Measurements from ENCODE around the gene HYKK.

DNA sequence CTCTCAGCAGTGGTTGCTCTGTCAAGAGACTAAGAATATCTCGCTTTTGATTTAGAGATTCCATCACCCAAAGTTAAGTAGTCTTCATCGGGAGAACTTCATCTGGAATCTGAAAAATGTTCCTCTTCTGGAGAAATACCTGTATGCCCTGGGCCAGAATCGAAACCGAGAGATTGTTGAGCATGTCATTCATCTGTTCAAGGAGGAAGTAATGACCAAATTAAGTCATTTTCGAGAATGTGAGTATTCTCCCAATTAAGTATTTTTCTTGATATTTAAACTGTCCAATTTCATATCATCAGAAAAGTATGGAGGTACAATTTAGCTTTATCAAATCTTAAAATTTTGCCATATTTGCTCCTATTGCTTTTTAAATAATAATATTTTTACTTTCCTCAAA, 19.9 kb downstream of the HYKK start:
- TF ChIP-seq, protein P1, sequence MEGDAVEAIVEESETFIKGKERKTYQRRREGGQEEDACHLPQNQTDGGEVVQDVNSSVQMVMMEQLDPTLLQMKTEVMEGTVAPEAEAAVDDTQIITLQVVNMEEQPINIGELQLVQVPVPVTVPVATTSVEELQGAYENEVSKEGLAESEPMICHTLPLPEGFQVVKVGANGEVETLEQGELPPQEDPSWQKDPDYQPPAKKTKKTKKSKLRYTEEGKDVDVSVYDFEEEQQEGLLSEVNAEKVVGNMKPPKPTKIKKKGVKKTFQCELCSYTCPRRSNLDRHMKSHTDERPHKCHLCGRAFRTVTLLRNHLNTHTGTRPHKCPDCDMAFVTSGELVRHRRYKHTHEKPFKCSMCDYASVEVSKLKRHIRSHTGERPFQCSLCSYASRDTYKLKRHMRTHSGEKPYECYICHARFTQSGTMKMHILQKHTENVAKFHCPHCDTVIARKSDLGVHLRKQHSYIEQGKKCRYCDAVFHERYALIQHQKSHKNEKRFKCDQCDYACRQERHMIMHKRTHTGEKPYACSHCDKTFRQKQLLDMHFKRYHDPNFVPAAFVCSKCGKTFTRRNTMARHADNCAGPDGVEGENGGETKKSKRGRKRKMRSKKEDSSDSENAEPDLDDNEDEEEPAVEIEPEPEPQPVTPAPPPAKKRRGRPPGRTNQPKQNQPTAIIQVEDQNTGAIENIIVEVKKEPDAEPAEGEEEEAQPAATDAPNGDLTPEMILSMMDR (IDR thresholded peaks at IDR 0.05): no peak
- TF ChIP-seq EZH2 (IDR thresholded peaks at IDR 0.05): no peak
- TF ChIP-seq EZH2phosphoT487 (IDR thresholded peaks at IDR 0.05): no peak

Data from neural progenitor cell (in vitro differentiated cells).